ENCODE results near the gene RNMT. TPM values are rescaled to one million over a fixed set of nuclear protein-coding genes. Genes with fewer than 3 reads are reported as not detected.

RNMT gene
- total and polyA plus RNA-seq, 11 donors = 14.8 to 38.0 (median 22.3) TPM

- no peak for ATAC-seq
Measured at GRCh38 chr18:13810950-13811485, 84.5 kb downstream of the RNMT start.

GRCh38 chr18:13811993-13812392 is 85.5 kb downstream of the RNMT start:
- intact Hi-C loops (cut with DNase I) = no loop called here
- peak in 1 of 12 donors; percentile 5 for TF ChIP-seq CTCF (IDR thresholded peaks at IDR 0.05)
- no peak for TF ChIP-seq POLR2A (IDR thresholded peaks at IDR 0.05)
- Histone ChIP-seq H3K9me3 (no peaks in the 10 kb centered on the region), H3K27me3 (peaks cover 0 to 8% (median 0%) of the 10 kb centered on the region in 9 donors), H3K4me3 (no peak overlapping the region), H3K4me1 (no peaks in the 10 kb centered on the region), H3K36me3 (no peaks in the 10 kb centered on the region), H3K27ac (no peak overlapping the region)
- 57 to 67% (median 61%) methylated on average over 6 of the region's 6 CpGs for WGBS, 4 donors
- ATAC-seq = no peak
- DNase-seq = no peak

More at GRCh38 chr18:13810950-13811485, 84.5 kb downstream of the RNMT start:
- Histone ChIP-seq H3K27ac (no peak overlapping the region), H3K36me3 (no peaks in the 10 kb centered on the region), H3K27me3 (peaks cover 0 to 8% (median 0%) of the 10 kb centered on the region in 9 donors), H3K4me1 (no peaks in the 10 kb centered on the region), H3K9me3 (no peaks in the 10 kb centered on the region), H3K4me3 (no peak overlapping the region)
- intact Hi-C loops (cut with DNase I) = no loop called here
- TF ChIP-seq CTCF (IDR thresholded peaks at IDR 0.05) (no peak), POLR2A (IDR thresholded peaks at IDR 0.05) (no peak)
- DNase-seq = no peak
- 60 to 68% (median 64%) methylated on average over 9 to 10 of the region's 10 CpGs for WGBS, 4 donors

GRCh38 chr18:13813271-13813849 is 86.9 kb downstream of the RNMT start:
- ATAC-seq = peak; percentile 46 to 87 (median 80)
- peaks cover 0 to 8% (median 0%) of the 10 kb centered on the region in 9 donors for H3K27me3 ChIP-seq
- H3K27ac ChIP-seq = no peak overlapping the region
- H3K9me3 ChIP-seq = no peaks in the 10 kb centered on the region
- no peaks in the 10 kb centered on the region for H3K36me3 ChIP-seq
- intact Hi-C loops (cut with DNase I) = no loop called here
- H3K4me3 ChIP-seq = no peak overlapping the region
- TF ChIP-seq POLR2A (IDR thresholded peaks at IDR 0.05) = no peak
- peak; percentile 72 to 86 (median 82) for TF ChIP-seq CTCF (IDR thresholded peaks at IDR 0.05)
- WGBS, 4 donors = 24 to 27% (median 25%) methylated on average over 4 of the region's 4 CpGs
- peak in 4 of 5 donors; percentile 26 to 54 (median 38) for DNase-seq
- H3K4me1 ChIP-seq = no peaks in the 10 kb centered on the region

Other genes with a start within 250 kb of the RNMT start
- 10 to 100 TPM; 29.3 to 66.4 (median 48.7) TPM for gene FAM210A, start 115 bp upstream of the RNMT start, total RNA-seq
- 10 to 100 TPM; 14.0 to 26.1 TPM for gene FAM210A, start 115 bp upstream of the RNMT start, polyA plus RNA-seq
- not detected for gene MC5R, start 97.5 kb downstream of the RNMT start, total RNA-seq
- gene MC5R, start 97.5 kb downstream of the RNMT start, polyA plus RNA-seq = not detected
- not detected for gene MC2R, start 188.9 kb downstream of the RNMT start, total RNA-seq
- gene MC2R, start 188.9 kb downstream of the RNMT start, polyA plus RNA-seq = not detected

Data from heart left ventricle (tissue), 16 donors.